ENCODE data around the gene E2F3.

GRCh38 chr6:20408851-20409250 lies 7.2 kb downstream of the E2F3 start:
- TF ChIP-seq GLIS2 (tag by site-specific recombination; IDR thresholded peaks at IDR 0.05) (no peak), KLF7 (tag by site-specific recombination; IDR thresholded peaks at IDR 0.05; ENCODE audit: borderline replicate concordance) (no peak), ZNF132 (tag by site-specific recombination; IDR thresholded peaks at IDR 0.05; ENCODE audit: borderline replicate concordance) (no peak), ZBTB6 (tag by site-specific recombination; IDR thresholded peaks at IDR 0.05) (no peak), KLF1 (tag by site-specific recombination; IDR thresholded peaks at IDR 0.05) (no peak)
- TF ChIP-seq, protein P1, sequence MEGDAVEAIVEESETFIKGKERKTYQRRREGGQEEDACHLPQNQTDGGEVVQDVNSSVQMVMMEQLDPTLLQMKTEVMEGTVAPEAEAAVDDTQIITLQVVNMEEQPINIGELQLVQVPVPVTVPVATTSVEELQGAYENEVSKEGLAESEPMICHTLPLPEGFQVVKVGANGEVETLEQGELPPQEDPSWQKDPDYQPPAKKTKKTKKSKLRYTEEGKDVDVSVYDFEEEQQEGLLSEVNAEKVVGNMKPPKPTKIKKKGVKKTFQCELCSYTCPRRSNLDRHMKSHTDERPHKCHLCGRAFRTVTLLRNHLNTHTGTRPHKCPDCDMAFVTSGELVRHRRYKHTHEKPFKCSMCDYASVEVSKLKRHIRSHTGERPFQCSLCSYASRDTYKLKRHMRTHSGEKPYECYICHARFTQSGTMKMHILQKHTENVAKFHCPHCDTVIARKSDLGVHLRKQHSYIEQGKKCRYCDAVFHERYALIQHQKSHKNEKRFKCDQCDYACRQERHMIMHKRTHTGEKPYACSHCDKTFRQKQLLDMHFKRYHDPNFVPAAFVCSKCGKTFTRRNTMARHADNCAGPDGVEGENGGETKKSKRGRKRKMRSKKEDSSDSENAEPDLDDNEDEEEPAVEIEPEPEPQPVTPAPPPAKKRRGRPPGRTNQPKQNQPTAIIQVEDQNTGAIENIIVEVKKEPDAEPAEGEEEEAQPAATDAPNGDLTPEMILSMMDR (tag by site-specific recombination; IDR thresholded peaks at IDR 0.05) = no peak
